CD4-positive, alpha-beta T cell treated with Interleukin-6 for 4 hours (primary cell): ENCODE data around the gene DCC.

Experiments
- DNase-seq: peaks from one replicate; pipeline ENCODE4 v3.0.0-alpha.2; 2020; ENCODE audit warnings: mixed read lengths

Gene DCC

GRCh38 chr18:53534695-53535094 is 1194.7 kb downstream of the DCC start:
- no peak for DNase-seq

GRCh38 chr18:53536908-53537307 is 1196.9 kb downstream of the DCC start:
- no peak for DNase-seq

- no peak for DNase-seq
Observed at GRCh38 chr18:53541924-53542323, 1201.9 kb downstream of the DCC start.

GRCh38 chr18:53543711-53544110 is 1203.7 kb downstream of the DCC start:
- no peak for DNase-seq

- no peak for DNase-seq
Observed at GRCh38 chr18:53544917-53545316, 1204.9 kb downstream of the DCC start.

- no peak for DNase-seq
Observed at GRCh38 chr18:53551868-53552426, 1212.0 kb downstream of the DCC start.

- no peak for DNase-seq
Observed at GRCh38 chr18:53553030-53553429, 1213.0 kb downstream of the DCC start.

- no peak for DNase-seq
Observed at GRCh38 chr18:53556450-53556849, 1216.5 kb downstream of the DCC start.

GRCh38 chr18:53560546-53560945 is 1220.5 kb downstream of the DCC start:
- no peak for DNase-seq

- DNase-seq, result no peak
Observed at GRCh38 chr18:53566626-53567025, 1226.6 kb downstream of the DCC start.

- no peak for DNase-seq
Observed at GRCh38 chr18:53567929-53568574, 1228.1 kb downstream of the DCC start.
